Stimulated activated CD8-positive, alpha-beta memory T cell treated with anti-CD3 and anti-CD28 coated beads, Interleukin-15, amount 100 ng/mL, for 24 hours (primary cell): Measurements from ENCODE around the gene TRNP1.
A peak's percentile ranks its signal among the peaks of the same experiment; 100 is the strongest.

Experiments
- DNase-seq: peaks from one replicate; pipeline ENCODE4 v3.0.0-alpha.2; 2020; ENCODE audit warnings: low read depth

TRNP1 gene

DNA sequence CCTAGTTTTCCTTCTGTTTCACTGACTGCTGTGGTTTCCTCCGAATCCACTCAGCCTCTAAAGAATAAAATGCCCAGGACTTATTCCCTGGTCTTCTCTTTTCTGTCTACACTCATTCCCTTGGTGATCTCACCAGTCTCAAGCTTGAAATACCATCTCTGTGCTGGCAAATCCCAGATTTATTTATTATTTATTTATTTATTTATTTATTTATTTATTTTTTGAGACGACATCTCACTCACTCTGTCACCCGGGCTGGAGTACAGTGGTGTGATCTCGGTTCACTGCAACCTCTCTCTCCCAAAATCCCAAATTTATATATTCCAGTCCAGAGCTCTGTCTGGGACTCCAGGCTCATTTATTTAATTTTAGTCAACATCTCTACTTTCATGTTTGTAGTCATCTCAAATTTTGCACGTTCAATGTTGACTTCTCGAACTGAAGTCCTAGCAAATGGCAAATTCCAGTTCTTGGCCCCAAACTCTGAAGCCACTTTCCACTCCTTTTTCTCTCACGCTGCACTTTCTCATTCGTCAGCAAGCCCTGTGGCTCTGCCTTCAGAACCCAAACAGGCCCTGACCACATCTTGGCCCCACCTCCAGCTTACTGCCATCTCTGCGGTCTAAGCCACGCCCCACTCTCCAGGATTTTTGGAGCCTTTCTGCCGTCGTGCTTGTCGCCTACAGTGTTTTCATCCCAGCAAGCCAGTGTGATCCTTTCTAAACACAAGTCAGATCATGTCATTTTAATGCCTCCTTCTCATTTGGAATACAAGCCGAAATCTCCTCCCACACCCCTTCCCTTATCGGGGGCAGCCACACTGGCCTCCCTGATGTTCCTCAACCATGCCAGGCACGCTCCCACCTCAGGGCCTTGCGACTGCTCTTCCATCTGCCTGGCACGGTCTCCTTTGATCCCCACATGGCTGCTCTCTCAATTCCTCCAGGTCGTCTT, 33.4 kb downstream of the TRNP1 start:
- no peak for DNase-seq

DNA sequence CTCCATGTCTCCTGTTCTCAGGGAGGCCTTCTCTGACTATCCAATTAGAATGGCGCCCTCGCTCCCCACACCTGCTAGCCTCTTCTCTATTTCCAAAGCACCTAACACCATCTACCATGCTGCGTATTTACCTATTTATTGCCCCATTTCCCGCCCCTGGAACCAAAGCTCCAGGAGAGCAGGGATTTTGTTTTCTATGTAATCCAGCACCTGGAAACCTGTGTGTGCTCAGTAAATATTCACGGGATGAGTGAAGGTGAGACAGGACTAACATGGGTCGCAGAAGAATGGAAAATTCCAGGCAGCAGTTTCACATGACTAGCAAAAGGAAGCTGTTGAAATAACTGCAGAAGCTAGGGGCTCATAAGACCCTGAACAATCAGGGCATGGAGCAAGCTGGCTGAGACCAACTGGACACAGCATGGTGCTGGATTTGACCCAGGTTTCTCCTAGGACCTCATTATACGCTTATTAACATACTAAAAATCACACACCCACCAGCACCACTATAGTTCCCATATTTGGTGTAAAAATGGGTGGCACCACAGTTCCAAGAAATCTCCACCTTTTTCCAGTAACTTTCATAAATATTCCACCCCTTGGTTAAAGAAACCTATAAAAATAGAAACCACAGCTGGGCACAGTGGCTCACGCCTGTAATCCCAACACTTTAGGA, 34.2 kb downstream of the TRNP1 start:
- DNase-seq: no peak

DNA sequence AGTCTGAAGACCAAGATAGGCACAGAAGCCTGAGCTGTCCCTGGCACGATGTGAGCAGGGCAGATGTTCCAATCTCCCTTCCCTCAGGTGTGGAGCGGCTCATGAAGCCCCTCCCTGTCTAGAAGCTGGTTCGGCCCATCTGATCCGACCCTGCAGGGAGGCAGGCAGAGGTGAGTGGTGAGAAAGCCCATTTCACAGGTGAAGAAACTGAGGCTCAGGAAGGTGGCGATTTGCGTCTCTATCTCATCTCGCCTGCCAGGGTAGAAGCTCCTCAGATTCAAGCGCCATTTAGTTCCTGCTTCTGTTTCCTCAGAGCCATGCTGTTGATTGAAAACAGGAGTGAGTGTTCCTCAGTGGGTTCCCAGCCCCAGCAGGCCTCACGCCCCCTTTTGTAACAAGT, 36.0 kb downstream of the TRNP1 start:
- no peak for DNase-seq

DNA sequence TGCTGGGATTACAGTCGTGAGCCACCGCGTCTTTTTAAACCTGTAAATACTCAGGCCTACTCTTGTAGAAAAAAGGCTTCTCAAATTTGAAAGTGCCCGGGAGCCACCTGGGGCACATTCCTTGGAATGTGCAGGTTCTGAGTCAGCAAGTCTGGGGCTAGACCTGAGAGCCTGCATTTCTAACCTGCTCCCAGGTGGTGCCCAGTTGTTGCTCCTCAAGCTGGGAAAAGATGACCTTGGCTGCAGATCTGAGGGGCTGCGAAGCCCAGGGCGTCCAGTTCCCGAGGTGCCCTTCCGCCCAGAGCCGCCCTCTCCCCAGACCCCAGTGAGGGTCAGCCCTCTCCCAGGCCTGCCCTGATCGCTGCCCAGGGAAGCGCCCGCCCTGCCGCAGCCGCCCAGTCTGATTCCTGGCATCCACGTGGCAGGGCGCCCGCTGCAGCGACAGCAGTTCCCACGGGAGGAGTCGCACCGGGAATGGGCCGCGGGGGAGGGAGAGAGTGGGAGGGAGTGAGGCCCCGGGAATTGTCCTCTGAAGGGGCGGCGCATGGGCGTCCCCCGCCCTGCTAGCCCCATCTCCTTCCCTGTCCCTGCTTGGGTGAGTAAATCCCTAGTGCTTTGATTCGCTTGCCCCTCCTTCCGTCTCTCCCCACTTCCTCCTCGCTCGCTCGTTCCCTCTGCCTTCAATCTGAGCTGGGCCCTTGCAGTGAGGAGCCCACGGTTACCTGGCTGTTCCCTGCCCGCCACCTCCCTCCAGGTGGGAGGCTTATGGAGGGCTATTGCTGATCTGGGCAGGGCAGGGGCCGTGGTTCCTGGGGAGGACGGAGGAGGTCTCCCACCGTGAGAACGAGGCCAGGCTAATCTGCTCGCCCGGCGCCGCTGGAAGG, 38.0 kb downstream of the TRNP1 start:
- no peak for DNase-seq

DNA sequence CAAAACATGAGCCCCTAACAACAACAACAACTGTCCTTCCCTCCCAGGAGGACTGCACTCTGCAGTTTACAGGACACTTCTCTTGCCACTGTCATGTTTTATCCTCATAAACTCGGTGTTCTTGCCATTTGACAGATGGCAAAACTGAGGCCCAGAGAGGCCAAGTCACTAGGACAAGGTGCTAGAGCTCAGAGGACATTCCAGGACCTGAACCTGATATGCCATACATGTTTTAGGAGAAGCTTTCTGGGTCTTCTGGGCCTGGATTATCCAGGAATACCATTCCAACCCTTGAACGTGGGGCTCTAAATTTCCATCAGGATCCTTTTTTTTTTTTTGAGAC, 38.6 kb downstream of the TRNP1 start:
- DNase-seq: no peak

DNA sequence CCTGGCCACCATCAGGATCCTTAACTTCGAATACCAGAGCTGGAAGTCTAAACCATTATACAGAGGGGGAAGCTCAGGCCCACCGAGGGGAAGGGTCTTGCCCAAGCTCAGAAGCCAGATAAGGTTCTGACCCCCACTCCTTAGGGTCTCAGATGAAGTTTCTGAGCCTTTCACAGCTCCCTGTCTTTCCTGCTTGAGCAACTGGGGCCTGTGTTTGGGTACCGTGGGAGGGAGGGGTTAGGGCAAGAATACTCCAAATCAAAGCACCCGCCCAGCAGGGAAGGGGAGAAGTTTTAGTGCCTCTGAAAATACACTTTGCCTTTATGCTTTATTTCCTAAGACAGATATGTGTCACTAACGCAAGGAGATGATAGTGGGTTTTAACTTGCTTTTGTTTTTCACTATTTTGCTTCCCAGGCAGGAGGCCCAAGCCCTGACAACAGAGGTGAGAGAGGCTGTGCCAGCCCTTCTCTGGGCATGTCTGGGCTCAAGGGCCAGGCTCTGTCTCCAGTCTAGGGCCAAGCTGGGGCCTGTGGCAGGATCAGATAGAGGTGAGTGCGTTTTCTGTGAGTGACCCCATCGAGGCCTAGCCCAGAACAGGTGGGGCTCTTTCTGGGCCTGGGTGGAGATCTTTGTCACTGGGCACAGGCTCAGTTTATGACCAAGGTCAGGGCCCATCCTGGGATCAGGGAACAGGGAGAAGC, 39.7 kb downstream of the TRNP1 start:
- DNase-seq: no peak

DNA sequence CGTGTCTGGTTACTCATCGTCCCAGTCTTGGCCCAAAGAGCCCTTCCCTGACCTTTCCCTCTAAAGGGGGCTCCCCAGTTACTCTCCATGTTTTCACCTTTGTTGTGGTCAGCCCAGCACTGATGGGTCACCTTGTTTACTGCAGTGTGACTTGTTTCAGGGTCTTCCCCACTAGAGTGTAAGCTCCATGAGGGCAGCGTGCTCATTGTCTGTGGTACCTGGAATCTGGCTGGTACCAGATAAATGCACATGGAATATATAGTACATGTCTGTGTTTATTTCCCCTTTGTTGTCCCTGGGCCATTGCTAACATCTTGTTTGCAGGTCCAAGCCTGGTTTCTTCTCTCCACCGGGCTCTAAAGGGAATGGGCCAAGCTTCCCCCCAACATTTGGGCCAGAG, 41.9 kb downstream of the TRNP1 start:
- no peak for DNase-seq

DNA sequence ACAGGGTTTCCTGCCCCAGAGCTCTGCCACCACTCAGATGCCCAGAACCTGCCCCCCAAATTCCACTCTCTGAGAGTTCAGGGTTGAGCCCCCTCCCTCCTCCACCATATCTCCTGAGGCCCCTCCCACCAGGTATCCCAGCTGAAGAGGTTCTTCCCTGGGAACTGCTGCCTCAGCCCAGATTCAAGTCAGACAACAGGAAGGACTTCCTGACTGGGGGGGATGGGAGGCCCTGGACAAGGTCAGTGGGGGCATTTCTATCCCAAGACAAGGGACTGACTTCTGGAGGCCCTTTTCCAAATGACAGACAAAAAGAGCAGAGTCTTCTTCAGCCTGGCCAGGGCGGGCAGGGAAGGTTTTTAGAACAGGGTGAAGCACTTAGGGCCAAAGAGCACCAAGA, 43.2 kb downstream of the TRNP1 start:
- no peak for DNase-seq

DNA sequence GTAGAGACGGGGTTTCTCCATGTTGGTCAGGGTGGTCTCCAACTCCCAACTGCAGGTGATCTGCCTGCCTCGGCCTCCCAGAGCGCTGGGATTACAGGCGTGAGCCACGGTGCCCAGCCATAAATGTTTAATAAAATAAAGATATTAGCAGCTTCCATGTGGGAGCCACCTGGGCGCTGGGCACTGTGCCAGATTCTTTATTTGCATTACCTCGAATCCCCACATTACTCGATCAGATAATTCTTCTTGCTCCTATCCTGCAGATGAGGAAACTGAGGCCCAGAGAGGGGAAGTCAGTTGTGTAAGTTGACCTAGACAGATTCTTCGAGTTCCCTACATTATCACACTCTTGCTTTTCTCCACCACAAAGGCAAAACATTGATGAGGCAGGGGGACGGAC, 44.0 kb downstream of the TRNP1 start:
- DNase-seq: no peak

DNA sequence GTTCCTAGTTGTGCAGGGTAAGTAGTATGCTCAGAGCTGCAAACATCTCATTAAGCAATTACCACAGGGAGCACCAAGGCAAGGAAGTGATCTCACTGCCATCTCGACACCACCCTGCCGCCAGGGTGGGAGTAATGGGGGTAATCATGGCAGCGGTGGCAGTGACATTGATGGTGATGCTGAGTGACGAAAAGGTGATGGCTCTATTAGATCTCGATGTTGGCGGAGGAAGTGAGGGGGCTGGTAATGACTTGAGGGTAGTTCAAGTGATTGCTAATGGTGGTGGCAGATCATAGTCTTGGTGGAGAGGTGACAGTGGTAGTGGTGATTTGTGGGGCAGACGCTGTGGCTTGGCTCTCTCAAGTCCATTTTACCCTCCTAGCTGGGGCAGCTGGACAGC, 44.5 kb downstream of the TRNP1 start:
- no peak for DNase-seq

DNA sequence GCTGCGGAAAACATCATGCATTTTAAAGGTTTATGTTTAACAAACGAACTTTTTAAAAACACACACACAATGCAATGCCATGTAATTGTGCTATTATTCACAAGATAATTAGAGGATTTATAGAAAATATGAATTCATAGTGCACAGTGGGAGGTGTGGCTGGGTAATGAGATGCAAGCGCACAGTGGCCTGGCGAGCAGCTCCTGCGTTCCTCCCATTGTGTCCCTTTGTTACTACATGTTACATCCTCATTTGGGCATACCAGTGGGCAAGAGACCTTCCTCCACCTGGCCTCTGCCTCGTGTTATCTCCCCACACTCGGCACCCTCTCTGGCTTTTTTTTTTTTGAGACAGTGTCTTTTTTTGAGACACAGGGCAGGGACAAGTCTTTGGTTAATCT, 49.2 kb downstream of the TRNP1 start:
- no peak for DNase-seq

DNA sequence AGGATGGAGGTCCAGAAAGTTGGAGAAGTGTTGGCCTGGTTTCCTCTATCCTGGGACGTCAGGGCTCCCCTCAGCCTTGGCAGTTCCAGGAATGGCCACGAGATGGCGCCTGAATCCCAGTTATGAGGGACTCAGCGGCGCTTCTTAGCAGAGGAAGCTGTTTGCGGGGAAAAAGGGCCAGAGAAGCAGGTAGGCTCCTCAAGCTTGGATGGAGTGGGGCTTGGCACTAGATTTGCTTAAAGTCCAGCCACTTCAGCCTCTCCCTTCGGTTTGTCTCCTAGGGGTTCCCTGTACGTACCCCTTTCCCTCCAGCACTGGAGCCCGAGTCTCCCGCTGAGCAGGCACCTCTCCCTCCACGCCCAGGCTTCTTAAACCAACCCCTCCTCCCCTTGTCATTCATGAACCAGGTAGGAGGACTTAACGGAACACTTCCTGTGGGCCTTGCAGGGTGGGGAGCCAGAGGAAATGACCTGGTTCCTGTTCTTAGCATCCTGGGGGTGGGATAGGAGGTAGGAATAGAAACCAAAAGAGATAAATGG, 51.2 kb downstream of the TRNP1 start:
- DNase-seq: peak; percentile 93

DNA sequence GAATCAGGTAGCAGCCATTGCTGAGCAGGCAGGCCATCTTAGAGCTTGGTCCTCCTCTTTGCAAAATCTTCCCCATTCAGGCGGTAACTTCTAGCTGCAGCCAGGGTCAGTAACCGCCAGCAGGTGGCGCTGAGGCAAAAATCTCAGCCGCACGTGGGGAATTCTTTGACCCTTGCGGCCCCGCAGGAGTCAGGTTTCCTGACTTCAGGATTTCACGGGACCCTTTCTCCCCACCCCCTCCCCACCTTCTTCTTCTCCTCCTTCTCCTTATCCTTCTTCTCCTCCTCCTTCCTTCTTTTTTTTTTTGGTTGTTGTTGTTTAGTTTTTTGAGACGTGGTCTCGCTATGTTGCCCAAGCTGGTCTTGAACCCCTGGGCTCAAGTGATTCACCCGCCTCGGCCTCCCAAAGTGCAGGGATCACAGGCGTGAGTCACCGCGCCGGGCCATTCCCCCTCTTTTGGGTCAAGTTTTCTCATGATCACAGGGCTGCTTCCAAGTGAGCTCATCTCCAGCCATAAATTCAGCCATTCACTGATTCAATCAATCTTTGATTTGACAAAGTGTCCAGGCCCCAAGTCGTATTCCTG, 52.6 kb downstream of the TRNP1 start:
- peak; percentile 34 for DNase-seq

DNA sequence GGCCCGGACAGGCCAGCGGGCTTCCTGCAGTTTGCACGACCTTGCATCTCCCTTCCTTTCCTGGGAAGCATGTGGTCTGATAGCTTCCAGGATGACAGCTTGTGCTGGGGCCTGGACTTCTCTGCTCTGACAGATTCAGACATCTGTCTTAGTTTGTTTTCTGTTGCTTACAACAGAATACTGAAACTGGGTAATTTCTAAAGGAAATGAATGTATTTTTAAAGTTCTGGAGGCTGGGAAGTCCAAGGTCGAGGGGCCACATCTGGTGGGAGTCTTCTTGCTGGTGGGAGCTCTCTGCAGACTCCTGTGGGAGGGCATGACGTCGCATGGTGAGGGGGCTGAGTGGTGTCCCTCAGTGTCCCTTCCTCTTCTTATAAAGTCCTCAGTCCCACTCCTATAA, 54.4 kb downstream of the TRNP1 start:
- DNase-seq: no peak

DNA sequence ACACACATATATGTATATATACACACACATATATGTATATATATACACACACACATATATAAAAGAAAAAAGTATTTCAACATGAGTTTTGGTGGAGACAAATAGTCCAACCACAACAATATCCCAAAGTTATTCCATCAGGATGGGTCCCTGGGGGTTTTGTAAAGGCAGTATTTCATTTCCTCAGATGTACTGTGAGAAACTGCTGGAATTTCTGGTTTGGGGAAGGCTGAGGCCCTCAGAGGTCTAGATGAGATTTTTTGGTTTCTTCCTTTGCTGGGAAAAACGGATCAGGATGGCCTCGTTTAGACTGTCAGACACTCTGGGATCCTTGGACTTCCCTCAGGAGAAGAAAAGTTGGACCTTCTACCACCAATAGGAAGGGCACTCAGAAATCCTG, 55.6 kb downstream of the TRNP1 start:
- no peak for DNase-seq

DNA sequence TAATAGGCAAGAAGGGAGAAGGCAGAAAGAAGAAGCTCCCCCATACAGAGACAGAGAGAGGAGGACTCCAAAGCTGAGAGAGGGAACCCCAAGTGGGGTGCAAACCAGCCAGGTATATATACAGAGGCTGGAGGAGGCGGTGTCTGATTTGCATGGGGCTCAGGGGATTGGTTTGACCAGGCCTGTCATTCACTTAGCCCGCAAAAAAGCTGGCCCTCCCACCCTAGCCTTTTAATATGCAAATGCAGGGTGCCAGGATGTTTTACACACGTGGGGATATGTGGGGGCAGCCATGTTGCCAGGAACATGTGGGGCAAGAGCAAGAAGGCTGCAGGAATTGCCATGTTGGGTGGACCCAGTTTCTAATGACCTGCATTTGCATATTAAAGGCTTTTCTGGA, 56.1 kb downstream of the TRNP1 start:
- DNase-seq: no peak
